H1 (cell line): ENCODE results near the gene TIFAB.

ENCODE experiments used
- EP300 ChIP-seq, 2 experiments: IDR thresholded peaks; 1 replicate in 1 of 2; 2 replicates in 1 of 2; pipeline ENCODE4 v1.6.1; 2011 to 2012; ENCODE audit warnings: low read depth in 2 of 2, low read length in 2 of 2, mild to moderate bottlenecking in 2 of 2, borderline replicate concordance in 1 of 2, inconsistent platforms in 1 of 2, moderate library complexity in 1 of 2
- EZH2 ChIP-seq: fragments of 200-600 bp; sonication (generic); IDR thresholded peaks from 2 replicates; pipeline ENCODE4 v1.7.1; 2012; ENCODE audit warnings: low read depth, mild to moderate bottlenecking, moderate library complexity, low read length, inconsistent platforms; ENCODE audit not compliant: severe bottlenecking
- FOSL1 ChIP-seq: IDR thresholded peaks from 2 replicates; pipeline ENCODE4 v1.6.1; 2011; ENCODE audit warnings: mild to moderate bottlenecking, low read depth, low read length, moderate library complexity; ENCODE audit not compliant: insufficient read depth
- GABPA ChIP-seq: IDR thresholded peaks from 2 replicates; pipeline ENCODE4 v1.6.1; 2011; ENCODE audit warnings: mild to moderate bottlenecking, low read length, moderate library complexity, borderline replicate concordance; ENCODE audit not compliant: insufficient read depth
- POLR2A ChIP-seq, 2 experiments: IDR thresholded peaks; 1 replicate in 1 of 2; 2 replicates in 1 of 2; pipeline ENCODE4 v1.6.1; 2011; ENCODE audit warnings: low read depth in 2 of 2, low read length in 2 of 2, mild to moderate bottlenecking in 2 of 2; ENCODE audit errors: control extremely low read depth in 1 of 2
- POLR2AphosphoS5 ChIP-seq: IDR thresholded peaks from 2 replicates; pipeline ENCODE4 v1.6.1; 2011; ENCODE audit warnings: low read depth, low read length
- SIN3A ChIP-seq, 2 experiments: IDR thresholded peaks in 1 of 2; conservative IDR thresholded peaks in 1 of 2; 2 replicates each; pipeline ENCODE4 v1.6.1; 2011 to 2012; ENCODE audit warnings: low read length in 2 of 2, improper control_type of control experiment in 1 of 2, low read depth in 1 of 2, mild to moderate bottlenecking in 1 of 2
- SIX5 ChIP-seq: IDR thresholded peaks from 2 replicates; pipeline ENCODE4 v1.6.1; 2011; ENCODE audit warnings: mild to moderate bottlenecking, low read depth, low read length
- SP4 ChIP-seq: IDR thresholded peaks from 2 replicates; pipeline ENCODE4 v1.6.1; 2012; ENCODE audit warnings: low read length, inconsistent platforms
- TAF7 ChIP-seq: optimal IDR thresholded peaks from 2 replicates; pipeline ENCODE3; 2011; ENCODE audit warnings: low read depth, mild to moderate bottlenecking, inconsistent platforms, low read length, moderate library complexity, borderline replicate concordance
- ZNF274 ChIP-seq: IDR thresholded peaks from 2 replicates; pipeline ENCODE4 v1.7.0; 2012; ENCODE audit warnings: low read length, borderline replicate concordance; ENCODE audit errors: extremely low read depth
- TF ChIP-seq, protein P1 (sequence below), 3 experiments: IDR thresholded peaks; 1 replicate in 2 of 3; 2 replicates in 1 of 3; pipeline versions ENCODE4 v1.5.1 to v1.6.1; 2011; ENCODE audit warnings: low read length in 3 of 3, mild to moderate bottlenecking in 3 of 3, inconsistent platforms in 2 of 3, low read depth in 1 of 3, moderate library complexity in 1 of 3; ENCODE audit not compliant: insufficient read depth in 1 of 3; ENCODE audit errors: control extremely low read depth in 1 of 3
- TF ChIP-seq, protein P2 (sequence below): IDR thresholded peaks from 2 replicates; pipeline ENCODE4 v1.6.1; 2012; ENCODE audit warnings: inconsistent platforms
- TF ChIP-seq, protein P3 (sequence below): IDR thresholded peaks from 2 replicates; pipeline ENCODE4 v1.6.1; 2011; ENCODE audit warnings: low read length, improper control_type of control experiment

DNA sequence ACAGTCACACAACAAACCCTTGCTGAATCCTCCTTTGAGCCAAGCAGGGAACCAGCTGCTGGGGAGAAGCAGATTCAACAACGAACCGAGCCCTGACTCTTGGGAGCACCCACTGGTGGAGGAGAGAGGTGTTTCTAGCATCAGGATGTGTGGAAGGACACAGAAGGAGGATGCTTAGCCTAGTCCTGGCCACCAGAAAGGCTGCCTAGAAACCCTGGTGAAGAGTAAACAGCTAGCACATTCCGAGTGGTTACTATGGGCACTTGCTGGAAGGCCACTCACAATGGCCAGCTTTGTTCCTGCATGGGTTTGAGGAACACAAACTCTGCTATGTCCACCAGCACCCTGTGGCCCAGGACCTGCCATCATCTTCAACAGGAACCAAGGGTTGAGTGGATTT lies 1.8 kb downstream of the TIFAB start:
- no peak for TF ChIP-seq ZNF274
- TF ChIP-seq GABPA: no peak
- TF ChIP-seq SP4: no peak
- TF ChIP-seq, protein P1, sequence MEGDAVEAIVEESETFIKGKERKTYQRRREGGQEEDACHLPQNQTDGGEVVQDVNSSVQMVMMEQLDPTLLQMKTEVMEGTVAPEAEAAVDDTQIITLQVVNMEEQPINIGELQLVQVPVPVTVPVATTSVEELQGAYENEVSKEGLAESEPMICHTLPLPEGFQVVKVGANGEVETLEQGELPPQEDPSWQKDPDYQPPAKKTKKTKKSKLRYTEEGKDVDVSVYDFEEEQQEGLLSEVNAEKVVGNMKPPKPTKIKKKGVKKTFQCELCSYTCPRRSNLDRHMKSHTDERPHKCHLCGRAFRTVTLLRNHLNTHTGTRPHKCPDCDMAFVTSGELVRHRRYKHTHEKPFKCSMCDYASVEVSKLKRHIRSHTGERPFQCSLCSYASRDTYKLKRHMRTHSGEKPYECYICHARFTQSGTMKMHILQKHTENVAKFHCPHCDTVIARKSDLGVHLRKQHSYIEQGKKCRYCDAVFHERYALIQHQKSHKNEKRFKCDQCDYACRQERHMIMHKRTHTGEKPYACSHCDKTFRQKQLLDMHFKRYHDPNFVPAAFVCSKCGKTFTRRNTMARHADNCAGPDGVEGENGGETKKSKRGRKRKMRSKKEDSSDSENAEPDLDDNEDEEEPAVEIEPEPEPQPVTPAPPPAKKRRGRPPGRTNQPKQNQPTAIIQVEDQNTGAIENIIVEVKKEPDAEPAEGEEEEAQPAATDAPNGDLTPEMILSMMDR (IDR thresholded peaks at IDR 0.05; ENCODE audit: control extremely low read depth in 1 of 3, insufficient read depth in 1 of 3, low read depth in 1 of 3, low read length in 3 of 3): no peak
- no peak for TF ChIP-seq SIN3A (conservative IDR thresholded peaks at IDR 0.05 in 1 of 2, IDR thresholded peaks at IDR 0.05 in 1 of 2; ENCODE audit: low read depth in 1 of 2, low read length in 2 of 2)
- no peak for TF ChIP-seq FOSL1
- no peak for TF ChIP-seq EZH2
- TF ChIP-seq POLR2AphosphoS5: no peak
- no peak for TF ChIP-seq TAF7
- TF ChIP-seq, protein P2, sequence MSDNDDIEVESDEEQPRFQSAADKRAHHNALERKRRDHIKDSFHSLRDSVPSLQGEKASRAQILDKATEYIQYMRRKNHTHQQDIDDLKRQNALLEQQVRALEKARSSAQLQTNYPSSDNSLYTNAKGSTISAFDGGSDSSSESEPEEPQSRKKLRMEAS: no peak
- TF ChIP-seq, protein P3, sequence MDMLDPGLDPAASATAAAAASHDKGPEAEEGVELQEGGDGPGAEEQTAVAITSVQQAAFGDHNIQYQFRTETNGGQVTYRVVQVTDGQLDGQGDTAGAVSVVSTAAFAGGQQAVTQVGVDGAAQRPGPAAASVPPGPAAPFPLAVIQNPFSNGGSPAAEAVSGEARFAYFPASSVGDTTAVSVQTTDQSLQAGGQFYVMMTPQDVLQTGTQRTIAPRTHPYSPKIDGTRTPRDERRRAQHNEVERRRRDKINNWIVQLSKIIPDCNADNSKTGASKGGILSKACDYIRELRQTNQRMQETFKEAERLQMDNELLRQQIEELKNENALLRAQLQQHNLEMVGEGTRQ: no peak
- TF ChIP-seq POLR2A (IDR thresholded peaks at IDR 0.05; ENCODE audit: control extremely low read depth in 1 of 2, low read depth in 2 of 2, low read length in 2 of 2): no peak
- no peak for TF ChIP-seq EP300 (IDR thresholded peaks at IDR 0.05; ENCODE audit: borderline replicate concordance in 1 of 2, low read depth in 2 of 2, low read length in 2 of 2)
- no peak for TF ChIP-seq SIX5
